OCI-LY7 (cell line): Measurements from ENCODE around the gene TRANK1. TPM values are rescaled to one million over a fixed set of nuclear protein-coding genes. Genes with fewer than 3 reads are reported as not detected.

Experiments
- BruUV-seq: library from RNA; stranded (reverse); fragments of 400-500 nt; replicated peaks from 2 replicates; lab custom pipeline; 2021; lab: Mats Ljungman, UMichigan
- CTCF ChIA-PET: fragments of 300-600 bp; sonication (Branson Sonifier 250); formaldehyde crosslinking; loops from one replicate; lab custom pipeline; 2022; ENCODE audit warnings: antibody characterized with exemption; ENCODE audit not compliant: unreplicated experiment; lab: Charles Lee
- POLR2A ChIA-PET: fragments of 300-600 bp; sonication (Branson Sonifier 250); formaldehyde crosslinking; loops from one replicate; lab custom pipeline; 2022; ENCODE audit warnings: antibody characterized with exemption; lab: Charles Lee
- DNase-seq: peaks from one replicate; pipeline ENCODE4 v3.0.0-alpha.2; 2015; ENCODE audit warnings: low spot score
- H2AFZ ChIP-seq: fragments of 200-600 bp; sonication (generic), shearing (Covaris generic); 2 replicates; pipeline ENCODE4 v1.6.1; 2014; ENCODE audit warnings: mild to moderate bottlenecking, antibody characterized with exemption, low read length, moderate library complexity
- H3K27ac ChIP-seq: fragments of 200-600 bp; sonication (generic); 2 replicates; pipeline ENCODE4 v1.5.1; 2014; ENCODE audit warnings: mixed run types, low read depth, mild to moderate bottlenecking, moderate library complexity, low read length, inconsistent platforms; ENCODE audit not compliant: poor library complexity, severe bottlenecking
- H3K36me3 ChIP-seq: fragments of 200-600 bp; sonication (generic); 2 replicates; pipeline ENCODE4 v1.6.1; 2014; ENCODE audit warnings: mild to moderate bottlenecking, antibody characterized with exemption, low read length, moderate library complexity, mixed read lengths; ENCODE audit not compliant: insufficient read depth
- H3K4me1 ChIP-seq: fragments of 200-600 bp; sonication (generic); 2 replicates; pipeline ENCODE4 v1.5.1; 2014; ENCODE audit warnings: mild to moderate bottlenecking, low read length; ENCODE audit not compliant: insufficient read depth, poor library complexity, severe bottlenecking
- H3K4me2 ChIP-seq: fragments of 200-600 bp; sonication (generic); 2 replicates; pipeline ENCODE4 v1.6.1; 2014; ENCODE audit warnings: mild to moderate bottlenecking, low read length
- H3K4me3 ChIP-seq: fragments of 200-600 bp; sonication (generic); 2 replicates; pipeline ENCODE4 v1.5.1; 2014; ENCODE audit warnings: mild to moderate bottlenecking, low read depth, low read length; ENCODE audit not compliant: poor library complexity, severe bottlenecking
- H3K79me2 ChIP-seq: fragments of 200-600 bp; sonication (generic); 2 replicates; pipeline ENCODE4 v1.6.1; 2016; ENCODE audit warnings: low read depth, mild to moderate bottlenecking, low read length, moderate library complexity, mixed read lengths; ENCODE audit not compliant: insufficient read depth
- H3K9me2 ChIP-seq: fragments of 200-600 bp; sonication (generic); 2 replicates; pipeline ENCODE4 v1.6.1; 2016; ENCODE audit warnings: mild to moderate bottlenecking, low read length, mixed read lengths; ENCODE audit not compliant: insufficient read depth
- H3K9me3 ChIP-seq: fragments of 200-600 bp; sonication (generic); 2 replicates; pipeline ENCODE4 v1.6.1; 2014; ENCODE audit warnings: mild to moderate bottlenecking, mixed run types, low read length, mixed read lengths
- H4K20me1 ChIP-seq: fragments of 200-600 bp; sonication (generic); 2 replicates; pipeline ENCODE4 v1.6.1; 2014; ENCODE audit warnings: mild to moderate bottlenecking, antibody characterized with exemption, low read length, moderate library complexity, mixed read lengths; ENCODE audit not compliant: insufficient read depth
- EZH2phosphoT487 ChIP-seq: fragments of 200-600 bp; sonication (generic); IDR thresholded peaks from 2 replicates; pipeline ENCODE4 v1.6.1; 2018; ENCODE audit warnings: low read depth, borderline replicate concordance, mild to moderate bottlenecking, mixed run types, antibody characterized with exemption, low read length, moderate library complexity, mixed read lengths
- intact Hi-C: fragments of 100-400 bp; cut with micrococcal nuclease; formaldehyde crosslinking; loops from one replicate; pipeline ENCODE4 v1.10.0; 2022; ENCODE audit not compliant: unreplicated experiment
- total RNA-seq, 2 experiments: library from RNA; depleted of rRNA in 1 of 2; stranded (reverse); fragments of >200 nt in 1 of 2; shearing (Covaris generic) in 1 of 2; gene quantifications; 2 replicates each; pipeline ENCODE4 v1.2.3, GENCODE V29; 2014 to 2022
- TF ChIP-seq, protein P1 (sequence below): fragments of 200-600 bp; sonication (generic); conservative IDR thresholded peaks from 2 replicates; pipeline ENCODE4 v1.5.1; 2014; ENCODE audit warnings: mild to moderate bottlenecking, antibody characterized with exemption, low read length, moderate library complexity, mixed read lengths

Gene TRANK1
- total RNA-seq, 2 experiments from 2014 or later: 34.9 to 57.1 TPM

GRCh38 chr3:36923523-36923943 lies 21.3 kb downstream of the TRANK1 start:
- H4K20me1 ChIP-seq: no peaks in the 10 kb centered on the region
- no TSS peak for BruUV-seq
- peaks cover 28% of the 10 kb centered on the region for H3K36me3 ChIP-seq
- peaks cover 23% of the 10 kb centered on the region for H3K9me3 ChIP-seq
- peak; percentile 60 for DNase-seq
- H3K27ac ChIP-seq: peak overlapping the region; percentile 87
- no peaks in the 10 kb centered on the region for H3K9me2 ChIP-seq
- peak overlapping the region; percentile 68; the same call in 1 of the 2 replicates for H2AFZ ChIP-seq
- H3K79me2 ChIP-seq: peaks cover 52% of the 10 kb centered on the region; the same call in 1 of the 2 replicates
- intact Hi-C loops: loop anchor here (1.0 kb wide), 2 partner anchors 11 to 21 kb away; no protein-coding TSS in a partner anchor
- TF ChIP-seq, protein P1, sequence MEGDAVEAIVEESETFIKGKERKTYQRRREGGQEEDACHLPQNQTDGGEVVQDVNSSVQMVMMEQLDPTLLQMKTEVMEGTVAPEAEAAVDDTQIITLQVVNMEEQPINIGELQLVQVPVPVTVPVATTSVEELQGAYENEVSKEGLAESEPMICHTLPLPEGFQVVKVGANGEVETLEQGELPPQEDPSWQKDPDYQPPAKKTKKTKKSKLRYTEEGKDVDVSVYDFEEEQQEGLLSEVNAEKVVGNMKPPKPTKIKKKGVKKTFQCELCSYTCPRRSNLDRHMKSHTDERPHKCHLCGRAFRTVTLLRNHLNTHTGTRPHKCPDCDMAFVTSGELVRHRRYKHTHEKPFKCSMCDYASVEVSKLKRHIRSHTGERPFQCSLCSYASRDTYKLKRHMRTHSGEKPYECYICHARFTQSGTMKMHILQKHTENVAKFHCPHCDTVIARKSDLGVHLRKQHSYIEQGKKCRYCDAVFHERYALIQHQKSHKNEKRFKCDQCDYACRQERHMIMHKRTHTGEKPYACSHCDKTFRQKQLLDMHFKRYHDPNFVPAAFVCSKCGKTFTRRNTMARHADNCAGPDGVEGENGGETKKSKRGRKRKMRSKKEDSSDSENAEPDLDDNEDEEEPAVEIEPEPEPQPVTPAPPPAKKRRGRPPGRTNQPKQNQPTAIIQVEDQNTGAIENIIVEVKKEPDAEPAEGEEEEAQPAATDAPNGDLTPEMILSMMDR: peak; percentile 70
- no peak for TF ChIP-seq EZH2phosphoT487
- ChIA-PET CTCF (interaction anchor here (1.9 kb wide), 1 partner anchor 10 kb away, joined by 7 read pairs; no protein-coding TSS in a partner anchor), POLR2A (interaction anchor here (0.8 to 5.0 kb wide), 7 partner anchors 11 to 47 kb away, joined by 3 to 50 read pairs (median 5); no protein-coding TSS in a partner anchor)
- peak overlapping the region; percentile 92 for H3K4me2 ChIP-seq
- peaks cover 61% of the 10 kb centered on the region for H3K4me1 ChIP-seq
- peak overlapping the region; percentile 76 for H3K4me3 ChIP-seq

DNA sequence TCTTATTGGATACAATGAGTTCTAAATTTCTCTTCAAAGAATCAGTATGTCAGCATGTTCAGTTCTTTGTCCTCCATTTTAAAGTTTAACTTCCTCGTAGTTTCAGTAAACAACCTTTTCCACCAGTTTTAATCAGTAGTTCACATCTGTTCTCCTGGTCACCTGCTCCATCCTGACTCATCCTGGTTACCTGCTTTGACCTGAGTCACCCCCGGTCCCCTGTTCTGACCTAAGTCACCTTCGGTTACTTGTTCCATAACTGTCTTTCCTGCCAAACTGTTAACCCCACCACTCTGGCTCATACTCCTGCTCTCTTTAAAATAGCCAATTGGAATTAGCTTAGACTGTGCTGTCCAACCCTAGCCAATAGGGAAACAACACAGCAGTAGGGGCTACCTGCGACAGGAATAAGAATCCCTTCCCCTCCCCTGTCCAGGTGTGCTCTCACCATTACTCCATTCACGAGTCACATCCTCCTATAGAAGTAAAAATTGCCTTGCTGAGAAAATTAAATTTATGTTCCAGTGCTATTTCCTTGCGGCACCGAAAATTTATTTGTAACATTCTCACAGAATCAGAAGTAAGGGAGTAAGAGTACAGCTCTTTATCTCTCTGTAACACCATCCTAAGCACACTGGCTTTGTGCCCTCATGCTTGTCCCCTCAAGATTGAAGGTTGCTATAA lies 23.8 kb downstream of the TRANK1 start:
- ChIA-PET POLR2A (interaction anchor here (0.5 to 5.0 kb wide), 7 partner anchors 9 to 38 kb away, joined by 3 to 50 read pairs (median 7); no protein-coding TSS in a partner anchor), CTCF (no interaction called here)
- BruUV-seq: no TSS peak
- H3K9me2 ChIP-seq: no peaks in the 10 kb centered on the region
- H3K36me3 ChIP-seq: peaks cover 28% of the 10 kb centered on the region
- DNase-seq: peak; percentile 34
- H3K4me1 ChIP-seq: peaks cover 79% of the 10 kb centered on the region
- intact Hi-C loops: no loop called here
- TF ChIP-seq, protein P1: no peak
- no peak for TF ChIP-seq EZH2phosphoT487
- H3K27ac ChIP-seq: peak overlapping the region; percentile 87
- peaks cover 75% of the 10 kb centered on the region for H3K79me2 ChIP-seq
- no peak overlapping the region for H3K4me3 ChIP-seq
- H2AFZ ChIP-seq: no peak overlapping the region
- H4K20me1 ChIP-seq: no peaks in the 10 kb centered on the region
- no peak overlapping the region for H3K4me2 ChIP-seq
- H3K9me3 ChIP-seq: peaks cover 23% of the 10 kb centered on the region
